ENCODE measurements around the gene PAPOLA.

Gene PAPOLA

DNA sequence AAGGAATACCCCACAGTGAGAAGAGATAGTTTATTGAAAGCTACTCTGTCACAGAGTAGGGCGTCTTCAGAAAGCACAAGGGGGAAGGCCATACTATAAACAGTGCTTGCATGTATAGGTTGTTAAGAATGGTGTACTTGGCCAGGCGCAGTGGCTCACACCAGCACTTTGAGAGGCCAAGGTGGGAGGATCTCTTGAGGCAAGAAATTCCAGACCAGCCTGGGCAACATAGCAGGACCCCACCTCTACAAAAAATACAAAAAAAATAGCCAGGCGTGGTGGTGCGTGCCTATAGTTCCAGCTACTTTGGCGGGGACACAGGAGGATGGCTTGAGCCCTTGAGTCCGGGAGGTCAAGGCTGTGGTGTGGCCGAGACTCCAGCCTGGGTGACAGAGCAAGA is 38.0 kb upstream of the PAPOLA start:
- TF ChIP-seq RAD21 (IDR thresholded peaks at IDR 0.05; ENCODE audit: low read depth) (no peak), CEBPB (IDR thresholded peaks at IDR 0.05) (no peak), YY1 (IDR thresholded peaks at IDR 0.05; ENCODE audit: low read depth) (no peak), TEAD4 (IDR thresholded peaks at IDR 0.05) (no peak), TCF12 (IDR thresholded peaks at IDR 0.05; ENCODE audit: low read depth) (no peak), FOXM1 (IDR thresholded peaks at IDR 0.05; ENCODE audit: borderline replicate concordance, low read depth) (no peak), CREB1 (IDR thresholded peaks at IDR 0.05; ENCODE audit: low read depth) (no peak)

DNA sequence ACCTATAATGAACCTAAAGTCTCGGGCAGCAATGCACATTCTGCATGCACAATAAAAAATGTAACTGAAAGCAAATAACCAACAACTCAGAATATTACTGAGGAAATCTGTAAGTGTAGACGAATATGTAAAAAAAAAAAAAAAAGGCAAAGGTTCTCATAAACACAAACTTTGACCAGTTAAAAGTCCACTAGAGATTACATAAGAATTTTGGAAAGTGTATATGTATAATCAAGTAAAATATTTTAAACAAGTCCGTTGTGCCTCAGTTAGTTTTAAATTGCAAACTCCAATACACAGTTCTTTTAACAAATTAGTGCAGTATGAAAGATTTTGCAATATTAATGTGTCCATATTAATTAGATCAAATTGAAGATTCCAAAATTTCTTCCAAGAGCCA is 35.3 kb upstream of the PAPOLA start:
- TF ChIP-seq EGR1 (IDR thresholded peaks at IDR 0.05) (no peak), EP300 (IDR thresholded peaks at IDR 0.05; ENCODE audit: borderline replicate concordance) (no peak), ZBTB7A (IDR thresholded peaks at IDR 0.05; ENCODE audit: low read depth) (no peak), RAD21 (IDR thresholded peaks at IDR 0.05; ENCODE audit: low read depth) (no peak), FOXM1 (IDR thresholded peaks at IDR 0.05; ENCODE audit: borderline replicate concordance, low read depth) (no peak), TAF1 (IDR thresholded peaks at IDR 0.05; ENCODE audit: low read depth) (no peak), YY1 (IDR thresholded peaks at IDR 0.05; ENCODE audit: low read depth) (no peak), NFIC (IDR thresholded peaks at IDR 0.05) (no peak), TCF12 (IDR thresholded peaks at IDR 0.05; ENCODE audit: low read depth) (no peak), CREB1 (IDR thresholded peaks at IDR 0.05; ENCODE audit: low read depth) (no peak)
- TF ChIP-seq, protein P1, sequence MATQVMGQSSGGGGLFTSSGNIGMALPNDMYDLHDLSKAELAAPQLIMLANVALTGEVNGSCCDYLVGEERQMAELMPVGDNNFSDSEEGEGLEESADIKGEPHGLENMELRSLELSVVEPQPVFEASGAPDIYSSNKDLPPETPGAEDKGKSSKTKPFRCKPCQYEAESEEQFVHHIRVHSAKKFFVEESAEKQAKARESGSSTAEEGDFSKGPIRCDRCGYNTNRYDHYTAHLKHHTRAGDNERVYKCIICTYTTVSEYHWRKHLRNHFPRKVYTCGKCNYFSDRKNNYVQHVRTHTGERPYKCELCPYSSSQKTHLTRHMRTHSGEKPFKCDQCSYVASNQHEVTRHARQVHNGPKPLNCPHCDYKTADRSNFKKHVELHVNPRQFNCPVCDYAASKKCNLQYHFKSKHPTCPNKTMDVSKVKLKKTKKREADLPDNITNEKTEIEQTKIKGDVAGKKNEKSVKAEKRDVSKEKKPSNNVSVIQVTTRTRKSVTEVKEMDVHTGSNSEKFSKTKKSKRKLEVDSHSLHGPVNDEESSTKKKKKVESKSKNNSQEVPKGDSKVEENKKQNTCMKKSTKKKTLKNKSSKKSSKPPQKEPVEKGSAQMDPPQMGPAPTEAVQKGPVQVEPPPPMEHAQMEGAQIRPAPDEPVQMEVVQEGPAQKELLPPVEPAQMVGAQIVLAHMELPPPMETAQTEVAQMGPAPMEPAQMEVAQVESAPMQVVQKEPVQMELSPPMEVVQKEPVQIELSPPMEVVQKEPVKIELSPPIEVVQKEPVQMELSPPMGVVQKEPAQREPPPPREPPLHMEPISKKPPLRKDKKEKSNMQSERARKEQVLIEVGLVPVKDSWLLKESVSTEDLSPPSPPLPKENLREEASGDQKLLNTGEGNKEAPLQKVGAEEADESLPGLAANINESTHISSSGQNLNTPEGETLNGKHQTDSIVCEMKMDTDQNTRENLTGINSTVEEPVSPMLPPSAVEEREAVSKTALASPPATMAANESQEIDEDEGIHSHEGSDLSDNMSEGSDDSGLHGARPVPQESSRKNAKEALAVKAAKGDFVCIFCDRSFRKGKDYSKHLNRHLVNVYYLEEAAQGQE (IDR thresholded peaks at IDR 0.05; ENCODE audit: low read depth), result no peak
- TF ChIP-seq, protein P2, sequence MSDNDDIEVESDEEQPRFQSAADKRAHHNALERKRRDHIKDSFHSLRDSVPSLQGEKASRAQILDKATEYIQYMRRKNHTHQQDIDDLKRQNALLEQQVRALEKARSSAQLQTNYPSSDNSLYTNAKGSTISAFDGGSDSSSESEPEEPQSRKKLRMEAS (IDR thresholded peaks at IDR 0.05), result no peak
- TF ChIP-seq, protein P3, sequence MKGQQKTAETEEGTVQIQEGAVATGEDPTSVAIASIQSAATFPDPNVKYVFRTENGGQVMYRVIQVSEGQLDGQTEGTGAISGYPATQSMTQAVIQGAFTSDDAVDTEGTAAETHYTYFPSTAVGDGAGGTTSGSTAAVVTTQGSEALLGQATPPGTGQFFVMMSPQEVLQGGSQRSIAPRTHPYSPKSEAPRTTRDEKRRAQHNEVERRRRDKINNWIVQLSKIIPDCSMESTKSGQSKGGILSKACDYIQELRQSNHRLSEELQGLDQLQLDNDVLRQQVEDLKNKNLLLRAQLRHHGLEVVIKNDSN (IDR thresholded peaks at IDR 0.05), result no peak

DNA sequence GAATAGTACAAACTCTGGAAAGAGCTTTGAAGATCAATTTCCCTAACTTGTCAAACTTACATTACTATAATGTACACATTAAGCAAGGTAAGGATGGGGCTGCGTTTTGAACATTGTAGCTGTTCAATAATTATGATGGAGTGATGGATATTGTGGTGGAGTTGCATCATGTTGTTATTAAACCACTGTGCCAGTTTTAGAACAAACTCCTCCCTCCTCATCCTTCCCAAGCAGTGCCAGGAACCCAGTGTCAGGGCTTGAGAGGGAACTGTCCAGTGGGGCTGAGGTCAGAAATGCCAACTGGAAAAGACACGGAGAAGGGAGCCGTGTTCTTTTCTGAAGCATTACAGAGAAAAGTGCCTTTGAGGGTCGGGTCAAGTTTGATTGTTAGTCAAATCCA is 31.9 kb upstream of the PAPOLA start:
- TF ChIP-seq, protein P3 (IDR thresholded peaks at IDR 0.05), result no peak
- TF ChIP-seq TCF12 (IDR thresholded peaks at IDR 0.05; ENCODE audit: low read depth), result no peak
- TF ChIP-seq, protein P2 (IDR thresholded peaks at IDR 0.05), result no peak

DNA sequence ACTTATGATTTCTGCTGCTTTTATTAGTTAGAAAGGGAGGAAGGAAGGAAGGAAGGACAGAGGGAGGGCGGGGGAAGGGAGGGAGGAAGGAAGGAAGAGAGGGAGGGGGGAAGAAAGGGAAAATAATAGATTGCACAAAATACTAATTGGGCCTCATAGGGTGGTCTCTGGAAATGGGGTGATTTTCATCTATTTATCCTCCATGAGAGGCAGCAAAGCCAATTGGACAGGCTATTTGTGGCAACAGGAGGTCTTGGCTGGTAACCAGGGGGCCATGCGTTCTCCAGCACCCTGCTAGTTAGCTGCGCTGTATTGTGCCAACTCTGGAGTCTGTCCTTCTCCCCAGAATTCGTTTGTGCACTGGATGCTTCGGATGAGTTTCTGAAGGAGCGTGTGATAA is 24.1 kb upstream of the PAPOLA start:
- TF ChIP-seq TCF12 (IDR thresholded peaks at IDR 0.05; ENCODE audit: low read depth) (no peak), ZBTB7A (IDR thresholded peaks at IDR 0.05; ENCODE audit: low read depth) (no peak), EP300 (IDR thresholded peaks at IDR 0.05; ENCODE audit: borderline replicate concordance) (no peak), RAD21 (IDR thresholded peaks at IDR 0.05; ENCODE audit: low read depth) (no peak), YY1 (IDR thresholded peaks at IDR 0.05; ENCODE audit: low read depth) (no peak), CREB1 (IDR thresholded peaks at IDR 0.05; ENCODE audit: low read depth) (no peak), EGR1 (IDR thresholded peaks at IDR 0.05) (no peak), FOXM1 (IDR thresholded peaks at IDR 0.05; ENCODE audit: borderline replicate concordance, low read depth) (no peak), CEBPB (IDR thresholded peaks at IDR 0.05) (no peak), TEAD4 (IDR thresholded peaks at IDR 0.05) (no peak), NFIC (IDR thresholded peaks at IDR 0.05) (no peak)
- TF ChIP-seq, protein P2 (IDR thresholded peaks at IDR 0.05), result no peak
- TF ChIP-seq, protein P3 (IDR thresholded peaks at IDR 0.05), result no peak

DNA sequence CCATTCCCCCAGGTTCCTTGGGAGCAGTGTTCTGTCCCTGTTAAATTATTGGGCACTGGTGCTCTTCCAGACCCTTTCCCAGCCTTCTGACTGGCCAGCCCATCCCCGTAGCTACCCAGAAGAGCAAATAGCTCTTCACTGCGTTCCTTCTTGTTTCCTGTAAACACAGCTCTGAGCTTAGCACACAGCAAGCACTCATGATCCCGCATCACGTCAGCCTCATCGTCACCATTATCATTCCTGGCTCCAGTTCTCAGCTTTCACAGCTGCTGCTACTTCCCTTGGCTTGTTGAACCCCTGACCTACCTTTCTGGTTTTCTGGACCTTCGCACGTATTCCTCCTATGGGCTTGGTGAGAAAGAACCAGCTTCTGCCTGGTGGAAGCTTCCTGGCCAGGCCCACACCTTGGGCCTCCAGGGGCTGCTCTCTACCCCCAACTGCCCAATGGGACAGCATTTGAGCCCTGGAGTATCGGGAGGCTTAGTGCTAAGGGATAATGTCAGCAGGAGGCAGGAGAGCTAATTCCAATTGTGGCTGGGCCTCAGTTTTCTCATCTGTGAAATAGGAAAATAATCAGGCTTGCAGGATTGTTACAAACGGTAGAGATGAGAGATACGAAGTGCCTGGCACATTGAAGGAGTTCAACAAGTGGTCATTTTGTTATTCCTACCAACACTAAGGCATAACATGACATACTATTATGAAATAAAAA is 22.6 kb upstream of the PAPOLA start:
- TF ChIP-seq CREB1 (IDR thresholded peaks at IDR 0.05; ENCODE audit: low read depth), result no peak
- TF ChIP-seq, protein P3 (IDR thresholded peaks at IDR 0.05), result no peak
- TF ChIP-seq TCF12 (IDR thresholded peaks at IDR 0.05; ENCODE audit: low read depth), result no peak
- TF ChIP-seq YY1 (IDR thresholded peaks at IDR 0.05; ENCODE audit: low read depth), result no peak
- no peak for TF ChIP-seq TAF1 (IDR thresholded peaks at IDR 0.05; ENCODE audit: low read depth)

DNA sequence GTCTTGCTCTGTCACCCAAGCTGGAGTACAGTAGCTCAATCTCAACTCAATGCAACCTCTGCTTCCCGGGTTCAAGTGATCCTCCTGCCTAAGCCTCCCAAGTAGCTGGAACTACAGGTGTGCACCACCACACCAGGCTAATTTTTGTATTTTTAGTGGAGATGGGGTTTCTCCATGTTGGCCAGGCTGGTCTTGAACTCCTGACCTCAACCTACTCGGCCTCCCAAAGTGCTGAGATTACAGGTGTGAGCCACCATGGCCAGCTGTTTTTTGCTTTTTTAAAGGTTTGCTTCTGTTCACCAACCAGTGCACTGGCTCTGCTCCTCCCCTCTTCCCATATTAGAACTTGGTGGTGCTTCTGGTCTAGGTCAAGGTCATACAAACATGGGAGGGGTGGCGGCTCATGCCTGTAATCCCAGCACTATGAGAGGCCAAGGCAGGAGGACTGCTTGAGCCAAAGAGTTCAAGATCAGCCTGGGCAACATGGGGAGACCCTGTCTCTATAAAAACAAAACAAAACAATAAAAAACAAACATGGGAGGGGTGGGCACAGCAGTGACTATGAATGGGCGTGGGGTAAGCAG is 20.4 kb upstream of the PAPOLA start:
- TF ChIP-seq ZBTB7A (IDR thresholded peaks at IDR 0.05; ENCODE audit: low read depth) (no peak), FOXM1 (IDR thresholded peaks at IDR 0.05; ENCODE audit: borderline replicate concordance, low read depth) (no peak), EP300 (IDR thresholded peaks at IDR 0.05; ENCODE audit: borderline replicate concordance) (no peak), NFIC (IDR thresholded peaks at IDR 0.05) (no peak), CEBPB (IDR thresholded peaks at IDR 0.05) (no peak), TAF1 (IDR thresholded peaks at IDR 0.05; ENCODE audit: low read depth) (no peak), TCF12 (IDR thresholded peaks at IDR 0.05; ENCODE audit: low read depth) (no peak), RAD21 (IDR thresholded peaks at IDR 0.05; ENCODE audit: low read depth) (no peak), EGR1 (IDR thresholded peaks at IDR 0.05) (no peak), CREB1 (IDR thresholded peaks at IDR 0.05; ENCODE audit: low read depth) (no peak), TEAD4 (IDR thresholded peaks at IDR 0.05) (no peak), YY1 (IDR thresholded peaks at IDR 0.05; ENCODE audit: low read depth) (no peak)
- TF ChIP-seq, protein P3 (IDR thresholded peaks at IDR 0.05), result no peak
- TF ChIP-seq, protein P1 (IDR thresholded peaks at IDR 0.05; ENCODE audit: low read depth), result no peak
- TF ChIP-seq, protein P2 (IDR thresholded peaks at IDR 0.05), result no peak
